ENCODE data around the gene CBL.

GRCh38 chr11:119335091-119335654 is 129.0 kb downstream of the CBL start:
- TF ChIP-seq FOXS1 (CRISPR knock-in tag; IDR thresholded peaks at IDR 0.05) = no peak
- no peak for TF ChIP-seq ESRRA (IDR thresholded peaks at IDR 0.05; ENCODE audit: borderline replicate concordance, low read length)
- no peak for TF ChIP-seq HDAC2 (IDR thresholded peaks at IDR 0.05)
- no peak for TF ChIP-seq ZC3H11A (IDR thresholded peaks at IDR 0.05)
- TF ChIP-seq CTCF (IDR thresholded peaks at IDR 0.05) = no peak
- TF ChIP-seq MYC (IDR thresholded peaks at IDR 0.05; ENCODE audit: borderline replicate concordance, low read length) = no peak

Data from A549 (cell line).